Regular cardiac myocyte (primary cell): ENCODE data around the gene SMIM12. TPM values are rescaled to one million over a fixed set of nuclear protein-coding genes. Genes with fewer than 3 reads are reported as not detected.

Experiments used
- total RNA-seq: library from RNA; depleted of rRNA; stranded (reverse); fragments of >200 nt; gene quantifications from 2 replicates; pipeline ENCODE4 v1.2.3, GENCODE V29; 2014

Gene SMIM12
- total RNA-seq: 19.4 and 44.3 TPM in 2 replicates

DNA sequence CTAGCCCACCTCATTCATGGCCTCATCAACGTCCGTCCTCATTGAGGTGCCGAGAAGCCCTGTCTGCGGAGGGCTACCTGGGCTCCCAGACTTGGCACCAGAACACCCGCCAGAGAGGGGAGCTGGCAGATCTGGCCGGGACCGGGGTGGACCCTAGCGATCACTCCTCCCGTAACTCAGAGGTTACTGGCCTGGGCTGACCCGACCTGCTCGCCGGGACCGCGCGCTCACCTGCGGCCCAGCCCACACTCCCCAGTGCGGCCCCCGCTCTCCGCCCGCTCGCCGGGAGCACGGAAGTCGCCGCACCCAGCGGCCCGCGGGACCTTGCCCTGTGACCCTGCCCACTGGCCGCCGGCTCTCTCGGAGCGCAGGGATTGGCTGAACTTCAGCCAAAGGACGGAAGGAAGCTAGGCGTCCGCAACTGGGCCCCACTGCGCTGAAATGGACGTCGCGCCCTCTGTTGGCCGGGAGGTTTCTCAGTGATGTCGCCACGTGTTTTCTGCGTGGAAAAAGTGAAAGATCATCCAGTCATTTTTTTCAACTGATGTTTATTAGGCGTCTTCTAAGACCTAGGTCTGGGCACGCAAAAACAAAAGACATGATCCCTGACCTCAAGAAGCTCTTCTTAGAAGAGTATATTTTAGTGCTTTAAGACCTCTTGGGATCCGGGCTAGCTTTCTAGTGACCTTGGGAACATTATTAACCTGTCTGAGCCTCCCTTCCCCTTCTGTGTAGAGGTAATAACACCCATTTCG, at the start of gene SMIM12:
SMIM12 (minus strand) TSS at position 304 of the 755 bp plus-strand sequence. CDS start 3,772 bp downstream, outside the sequence.

Other genes with a start within 250 kb of the SMIM12 start
- gene GJB5, start 104.7 kb downstream of the SMIM12 start, total RNA-seq: 0.19 and 0.56 TPM in 2 replicates
- under 0.01 TPM in 1 of 2 replicates, not detected in the other for gene GJB4, start 100.0 kb downstream of the SMIM12 start, total RNA-seq
- gene GJB3, start 78.5 kb downstream of the SMIM12 start, total RNA-seq: under 0.01 TPM in 2 replicates
- gene GJA4, start 66.8 kb downstream of the SMIM12 start, total RNA-seq: 0.58 and 0.85 TPM in 2 replicates
- gene DLGAP3, start 69.9 kb upstream of the SMIM12 start, total RNA-seq: under 0.01 TPM in 1 of 2 replicates, not detected in the other
- 29.9 and 43.4 TPM in 2 replicates for gene TMEM35B, start 125.6 kb upstream of the SMIM12 start, total RNA-seq
- 11.5 and 16.3 TPM in 2 replicates for gene ZMYM6, start 172.2 kb upstream of the SMIM12 start, total RNA-seq
- gene ZMYM1, start 219.6 kb upstream of the SMIM12 start, total RNA-seq: 25.4 and 26.8 TPM in 2 replicates